ENCODE measurements around the gene XXYLT1.
A peak's percentile ranks its signal among the peaks of the same experiment; 100 is the strongest.

XXYLT1 gene

DNA sequence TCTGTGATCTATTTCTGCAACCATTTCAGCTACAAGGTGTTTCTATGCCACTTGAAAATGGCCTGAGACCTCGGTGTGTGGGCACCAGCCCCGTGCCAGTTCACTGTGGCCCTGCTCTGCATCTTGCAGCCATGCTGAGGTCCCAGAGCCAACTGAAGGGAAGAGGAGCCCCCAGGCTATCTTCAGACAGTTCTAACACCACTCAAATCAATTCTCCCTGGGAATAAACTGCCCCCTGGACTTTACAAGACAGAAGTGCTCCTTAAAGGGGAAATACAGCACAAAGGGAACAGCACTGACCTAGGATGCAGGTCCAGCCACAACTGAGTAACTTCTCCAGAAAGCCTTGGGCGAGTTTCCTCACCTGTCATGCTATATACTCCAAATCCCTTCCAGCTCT, 3.9 kb downstream of the XXYLT1 start:
- TF ChIP-seq, protein P1, sequence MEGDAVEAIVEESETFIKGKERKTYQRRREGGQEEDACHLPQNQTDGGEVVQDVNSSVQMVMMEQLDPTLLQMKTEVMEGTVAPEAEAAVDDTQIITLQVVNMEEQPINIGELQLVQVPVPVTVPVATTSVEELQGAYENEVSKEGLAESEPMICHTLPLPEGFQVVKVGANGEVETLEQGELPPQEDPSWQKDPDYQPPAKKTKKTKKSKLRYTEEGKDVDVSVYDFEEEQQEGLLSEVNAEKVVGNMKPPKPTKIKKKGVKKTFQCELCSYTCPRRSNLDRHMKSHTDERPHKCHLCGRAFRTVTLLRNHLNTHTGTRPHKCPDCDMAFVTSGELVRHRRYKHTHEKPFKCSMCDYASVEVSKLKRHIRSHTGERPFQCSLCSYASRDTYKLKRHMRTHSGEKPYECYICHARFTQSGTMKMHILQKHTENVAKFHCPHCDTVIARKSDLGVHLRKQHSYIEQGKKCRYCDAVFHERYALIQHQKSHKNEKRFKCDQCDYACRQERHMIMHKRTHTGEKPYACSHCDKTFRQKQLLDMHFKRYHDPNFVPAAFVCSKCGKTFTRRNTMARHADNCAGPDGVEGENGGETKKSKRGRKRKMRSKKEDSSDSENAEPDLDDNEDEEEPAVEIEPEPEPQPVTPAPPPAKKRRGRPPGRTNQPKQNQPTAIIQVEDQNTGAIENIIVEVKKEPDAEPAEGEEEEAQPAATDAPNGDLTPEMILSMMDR (IDR thresholded peaks at IDR 0.05; ENCODE audit: insufficient read depth, low read depth, low read length, missing control alignments) = no peak
- no peak for DNase-seq (ENCODE audit: low read depth)
- no peak overlapping the region for H3K4me3 ChIP-seq (ENCODE audit: low read length)

DNA sequence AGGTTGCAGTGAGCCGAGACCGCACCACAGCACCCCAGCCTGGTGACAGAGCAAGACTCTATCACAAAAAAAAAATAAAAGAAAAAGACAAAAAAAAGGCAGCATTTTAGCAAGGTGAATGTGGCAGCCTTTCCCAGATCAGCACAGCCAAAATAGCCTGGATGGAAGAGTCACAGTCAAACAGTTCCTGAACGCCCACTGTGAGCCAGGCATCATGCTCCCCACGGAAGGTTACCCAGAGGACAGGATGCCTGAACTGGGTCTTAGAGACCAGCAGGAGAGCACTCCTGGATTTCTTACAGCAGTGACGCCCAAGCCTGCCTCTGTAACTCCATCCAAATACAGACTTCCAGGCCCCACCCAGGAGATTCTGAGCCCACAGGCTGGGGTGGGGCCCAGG, 4.5 kb downstream of the XXYLT1 start:
- TF ChIP-seq, protein P1 (IDR thresholded peaks at IDR 0.05; ENCODE audit: insufficient read depth, low read depth, low read length, missing control alignments) = no peak
- no peak overlapping the region for H3K4me3 ChIP-seq (ENCODE audit: low read length)
- no peak for DNase-seq (ENCODE audit: low read depth)

DNA sequence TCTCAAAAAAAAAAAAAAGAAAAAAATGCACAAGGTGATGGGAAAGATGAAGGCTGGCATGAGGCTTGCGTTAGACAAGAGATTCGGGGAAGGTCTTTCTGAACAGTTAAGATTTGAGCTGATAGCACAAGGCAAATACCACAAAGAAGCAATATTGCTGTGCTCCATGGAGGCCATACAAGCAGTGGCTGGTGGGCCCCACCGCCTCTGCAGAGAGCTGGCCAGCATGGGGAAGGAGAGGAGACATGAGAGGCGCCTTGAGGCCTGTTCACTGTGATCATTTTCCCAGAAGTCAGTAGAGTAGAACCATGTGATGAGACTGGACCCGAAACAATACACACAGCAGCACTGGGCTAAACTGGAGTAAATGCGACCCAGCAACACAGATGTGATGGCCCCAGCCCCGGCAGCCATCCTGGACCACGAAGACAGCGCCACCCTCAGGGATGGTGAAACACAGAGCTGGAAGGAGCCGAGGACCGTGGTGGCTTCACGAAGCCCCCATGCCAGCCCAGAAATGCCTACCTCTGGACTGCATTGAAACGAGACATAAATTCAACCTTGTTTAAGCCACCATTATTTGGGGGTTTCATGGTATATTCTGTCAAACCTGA, 5.5 kb downstream of the XXYLT1 start:
- H3K4me3 ChIP-seq (ENCODE audit: low read length) = no peak overlapping the region
- no peak for DNase-seq (ENCODE audit: low read depth)
- TF ChIP-seq, protein P1 (IDR thresholded peaks at IDR 0.05; ENCODE audit: insufficient read depth, low read depth, low read length, missing control alignments) = no peak

DNA sequence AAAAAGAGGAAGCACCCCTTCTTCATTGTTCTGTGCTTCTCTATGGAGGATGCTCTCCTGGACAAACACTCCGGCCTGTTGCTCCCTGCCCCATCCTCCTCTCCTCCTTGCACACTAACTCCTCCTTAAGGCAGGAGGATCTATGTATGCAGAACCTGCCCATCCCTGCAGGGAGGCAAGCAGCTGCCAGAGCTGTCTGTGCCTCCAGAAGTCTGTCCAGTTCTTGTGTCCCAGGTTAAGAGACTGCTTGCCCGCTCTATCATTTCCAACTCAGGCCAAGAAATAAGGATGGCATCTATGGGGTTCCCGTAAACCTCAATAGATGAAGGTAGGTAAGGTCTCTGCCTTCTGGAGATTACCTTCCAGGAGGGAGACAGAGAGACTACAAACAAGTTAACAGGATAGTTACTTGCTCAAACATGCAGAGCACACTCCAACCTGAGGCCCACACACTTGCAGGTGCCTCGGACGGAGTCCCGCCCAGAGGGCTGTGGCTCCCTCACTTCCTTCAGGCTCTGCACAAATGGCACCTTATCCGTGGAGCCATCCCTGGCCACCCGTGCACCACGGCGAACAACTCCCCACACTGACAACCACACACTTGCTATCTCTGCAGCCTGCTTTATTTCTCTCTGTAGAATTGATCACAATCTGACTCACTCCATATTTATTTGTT, 6.9 kb downstream of the XXYLT1 start:
- no peak overlapping the region for H3K4me3 ChIP-seq (ENCODE audit: low read length)
- TF ChIP-seq, protein P1 (IDR thresholded peaks at IDR 0.05; ENCODE audit: insufficient read depth, low read depth, low read length, missing control alignments) = peak; percentile 6
- DNase-seq (ENCODE audit: low read depth) = peak; percentile 56

DNA sequence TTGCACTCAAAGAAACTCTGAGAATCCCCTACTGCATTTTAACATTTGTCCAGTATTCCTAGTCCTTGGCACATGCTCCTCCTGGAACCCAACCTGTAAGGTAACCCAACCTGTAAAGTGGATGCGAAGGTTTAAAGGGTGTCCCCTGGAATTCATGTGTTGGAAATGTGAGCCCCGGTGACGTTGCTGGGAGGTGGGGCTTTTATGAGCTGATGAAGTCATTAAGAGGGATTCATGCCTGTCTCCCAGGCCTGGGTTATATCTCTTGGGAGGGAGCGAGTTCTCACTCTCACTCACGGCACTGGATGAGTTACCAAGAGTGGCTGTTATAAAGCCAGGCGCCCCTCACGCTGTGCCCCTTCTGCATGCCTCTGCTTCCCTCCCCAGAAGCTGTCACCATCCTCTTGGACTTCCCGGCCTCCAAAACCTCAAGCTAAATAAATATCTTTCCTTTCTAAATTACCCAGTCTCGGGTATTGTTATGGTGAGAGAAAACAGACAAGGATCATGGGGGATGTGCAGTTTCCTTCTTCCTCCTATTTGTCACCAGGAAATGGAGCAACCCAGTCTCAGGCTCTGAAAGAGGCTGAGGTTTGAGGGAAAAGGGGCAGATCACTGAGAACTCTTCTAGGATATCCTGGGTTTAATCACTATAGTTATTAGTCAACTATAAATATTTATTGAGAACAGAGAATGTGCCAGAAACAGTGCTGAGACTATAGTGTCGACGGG, 7.6 kb downstream of the XXYLT1 start:
- TF ChIP-seq, protein P1 (IDR thresholded peaks at IDR 0.05; ENCODE audit: insufficient read depth, low read depth, low read length, missing control alignments) = no peak
- no peak overlapping the region for H3K4me3 ChIP-seq (ENCODE audit: low read length)
- peak; percentile 37 for DNase-seq (ENCODE audit: low read depth)

DNA sequence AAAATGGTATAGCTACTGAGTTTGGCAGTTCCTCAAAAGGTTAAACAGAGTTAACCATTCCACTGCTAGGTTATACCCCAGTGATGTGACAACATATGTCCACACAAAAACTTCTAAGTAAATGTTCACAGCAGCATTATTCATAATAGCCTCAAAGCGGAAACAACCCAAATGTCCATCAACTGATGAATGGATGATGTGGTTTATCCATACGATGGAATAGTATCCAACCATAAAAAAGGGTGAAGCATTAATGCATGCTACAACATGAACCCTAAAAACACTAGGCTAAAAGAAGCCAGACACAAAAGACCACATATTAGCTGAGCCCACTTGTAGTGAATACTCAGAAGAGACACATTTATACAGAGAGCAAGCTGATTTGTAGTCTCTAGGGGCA, 9.0 kb downstream of the XXYLT1 start:
- DNase-seq (ENCODE audit: low read depth) = no peak
- TF ChIP-seq, protein P1 (IDR thresholded peaks at IDR 0.05; ENCODE audit: insufficient read depth, low read depth, low read length, missing control alignments) = no peak
- H3K4me3 ChIP-seq (ENCODE audit: low read length) = no peak overlapping the region
